A549 (cell line): ENCODE data around the gene ARHGAP42.

ENCODE experiments used
- EP300 ChIP-seq, 2 experiments: fragments of >200 bp; sonication (Bioruptor Twin); formaldehyde crosslinking; IDR thresholded peaks; 2 replicates in 1 of 2; 3 replicates in 1 of 2; pipeline ENCODE4 v1.6.1; 2016 to 2017
- ESRRA ChIP-seq: fragments of 150-350 bp; IDR thresholded peaks from 2 replicates; pipeline ENCODE4 v1.6.1; 2014; ENCODE audit warnings: mild to moderate bottlenecking, low read length, borderline replicate concordance
- HOXA7 ChIP-seq: fragments of 250-450 bp; sonication (Bioruptor Pico); IDR thresholded peaks from 2 replicates; pipeline ENCODE4 v1.5.0; 2020; ENCODE audit warnings: mild to moderate bottlenecking, moderate library complexity
- POLR2A ChIP-seq: IDR thresholded peaks from 2 replicates; pipeline ENCODE4 v1.6.1; 2012; ENCODE audit warnings: mild to moderate bottlenecking, low read length
- RAD21 ChIP-seq, 2 experiments: fragments of >200 bp in 1 of 2; sonication (Bioruptor Twin) in 1 of 2; formaldehyde crosslinking in 1 of 2; IDR thresholded peaks in 1 of 2; conservative IDR thresholded peaks in 1 of 2; 2 replicates in 1 of 2; 3 replicates in 1 of 2; pipeline ENCODE4 v1.6.1; 2012 to 2018; ENCODE audit warnings: inconsistent platforms in 1 of 2
- SMC3 ChIP-seq: fragments of >200 bp; sonication (Bioruptor Twin); formaldehyde crosslinking; IDR thresholded peaks from 3 replicates; pipeline ENCODE4 v1.6.1; 2018; ENCODE audit warnings: inconsistent platforms
- ZC3H11A ChIP-seq: fragments of 450-650 bp; IDR thresholded peaks from 2 replicates; pipeline ENCODE4 v1.6.1; 2014; ENCODE audit warnings: antibody characterized with exemption, mild to moderate bottlenecking
- TF ChIP-seq, protein P1 (sequence below): fragments of >200 bp; sonication (Bioruptor Twin); formaldehyde crosslinking; IDR thresholded peaks from 3 replicates; pipeline ENCODE4 v1.5.1; 2016

DNA sequence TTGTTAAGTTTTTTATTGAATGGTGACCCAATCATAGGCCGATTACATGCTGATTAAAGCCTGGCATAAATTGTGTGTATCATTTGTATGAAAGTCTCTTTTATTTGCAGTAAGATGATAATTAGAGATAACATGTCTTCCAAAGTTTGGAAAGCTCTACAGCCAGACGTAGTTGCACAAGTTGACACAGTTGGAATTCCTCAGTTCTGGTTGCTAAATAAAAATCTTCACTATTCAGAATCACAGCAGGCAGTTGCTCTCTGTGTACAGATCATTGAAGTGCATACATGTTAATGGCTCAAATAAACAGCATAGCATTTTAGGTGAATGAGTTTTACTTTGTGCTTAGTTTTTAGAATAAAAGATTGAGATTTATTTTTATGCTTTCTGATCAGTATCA is 69.5 kb downstream of the ARHGAP42 start:
- TF ChIP-seq, protein P1, sequence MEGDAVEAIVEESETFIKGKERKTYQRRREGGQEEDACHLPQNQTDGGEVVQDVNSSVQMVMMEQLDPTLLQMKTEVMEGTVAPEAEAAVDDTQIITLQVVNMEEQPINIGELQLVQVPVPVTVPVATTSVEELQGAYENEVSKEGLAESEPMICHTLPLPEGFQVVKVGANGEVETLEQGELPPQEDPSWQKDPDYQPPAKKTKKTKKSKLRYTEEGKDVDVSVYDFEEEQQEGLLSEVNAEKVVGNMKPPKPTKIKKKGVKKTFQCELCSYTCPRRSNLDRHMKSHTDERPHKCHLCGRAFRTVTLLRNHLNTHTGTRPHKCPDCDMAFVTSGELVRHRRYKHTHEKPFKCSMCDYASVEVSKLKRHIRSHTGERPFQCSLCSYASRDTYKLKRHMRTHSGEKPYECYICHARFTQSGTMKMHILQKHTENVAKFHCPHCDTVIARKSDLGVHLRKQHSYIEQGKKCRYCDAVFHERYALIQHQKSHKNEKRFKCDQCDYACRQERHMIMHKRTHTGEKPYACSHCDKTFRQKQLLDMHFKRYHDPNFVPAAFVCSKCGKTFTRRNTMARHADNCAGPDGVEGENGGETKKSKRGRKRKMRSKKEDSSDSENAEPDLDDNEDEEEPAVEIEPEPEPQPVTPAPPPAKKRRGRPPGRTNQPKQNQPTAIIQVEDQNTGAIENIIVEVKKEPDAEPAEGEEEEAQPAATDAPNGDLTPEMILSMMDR = no peak
- TF ChIP-seq ESRRA = no peak
- no peak for TF ChIP-seq ZC3H11A
- TF ChIP-seq HOXA7 (CRISPR knock-in tag) = no peak
- TF ChIP-seq POLR2A = no peak
- no peak for TF ChIP-seq RAD21 (conservative IDR thresholded peaks at IDR 0.05 in 1 of 2, IDR thresholded peaks at IDR 0.05 in 1 of 2)
- no peak for TF ChIP-seq EP300 (IDR thresholded peaks at IDR 0.05)
- TF ChIP-seq SMC3 = no peak
